HEK293 (cell line): Measurements from ENCODE around the gene P2RY11.
A peak's percentile ranks its signal among the peaks of the same experiment; 100 is the strongest.

Experiments
- KLF1 ChIP-seq: fragments of 450-650 bp; formaldehyde crosslinking; IDR thresholded peaks from 2 replicates; pipeline ENCODE4 v1.5.1; 2016; ENCODE audit warnings: missing biosample characterization, missing genetic modification characterization
- SP3 ChIP-seq: fragments of 450-650 bp; formaldehyde crosslinking; IDR thresholded peaks from 2 replicates; pipeline ENCODE4 v1.5.1; 2016; ENCODE audit warnings: missing biosample characterization, missing genetic modification characterization
- SP7 ChIP-seq: fragments of 450-650 bp; formaldehyde crosslinking; IDR thresholded peaks from 2 replicates; pipeline ENCODE4 v1.5.1; 2016; ENCODE audit warnings: missing biosample characterization, missing genetic modification characterization
- ZBTB20 ChIP-seq: fragments of 450-650 bp; formaldehyde crosslinking; IDR thresholded peaks from 2 replicates; pipeline ENCODE4 v1.5.1; 2016; ENCODE audit warnings: missing biosample characterization, missing genetic modification characterization
- ZNF138 ChIP-seq: fragments of 450-650 bp; formaldehyde crosslinking; IDR thresholded peaks from 2 replicates; pipeline ENCODE4 v1.5.1; 2016; ENCODE audit warnings: missing biosample characterization, missing genetic modification characterization, borderline replicate concordance
- ZNF175 ChIP-seq: fragments of 450-650 bp; formaldehyde crosslinking; IDR thresholded peaks from 2 replicates; pipeline ENCODE4 v1.5.1; 2016; ENCODE audit warnings: missing biosample characterization, missing genetic modification characterization
- ZNF280C ChIP-seq: fragments of 450-650 bp; formaldehyde crosslinking; IDR thresholded peaks from 2 replicates; pipeline ENCODE4 v1.5.1; 2016; ENCODE audit warnings: missing biosample characterization, missing genetic modification characterization
- ZNF391 ChIP-seq: fragments of 450-650 bp; formaldehyde crosslinking; IDR thresholded peaks from 2 replicates; pipeline ENCODE4 v1.5.1; 2016; ENCODE audit warnings: low read depth, missing biosample characterization, missing genetic modification characterization, borderline replicate concordance
- ZNF394 ChIP-seq: fragments of 450-650 bp; formaldehyde crosslinking; IDR thresholded peaks from 2 replicates; pipeline ENCODE4 v1.5.1; 2016; ENCODE audit warnings: missing biosample characterization, missing genetic modification characterization, mild to moderate bottlenecking, moderate library complexity, borderline replicate concordance
- ZNF629 ChIP-seq: fragments of 450-650 bp; formaldehyde crosslinking; IDR thresholded peaks from 2 replicates; pipeline ENCODE4 v1.5.1; 2017; ENCODE audit warnings: missing biosample characterization, missing genetic modification characterization
- ZNF692 ChIP-seq: fragments of 450-650 bp; formaldehyde crosslinking; IDR thresholded peaks from 2 replicates; pipeline ENCODE4 v1.5.1; 2016; ENCODE audit warnings: missing biosample characterization, missing genetic modification characterization
- TF ChIP-seq, protein P1 (sequence below): fragments of 450-650 bp; formaldehyde crosslinking; IDR thresholded peaks from 2 replicates; pipeline ENCODE4 v1.5.1; 2016; ENCODE audit warnings: missing biosample characterization, missing genetic modification characterization
- TF ChIP-seq, protein P2 (sequence below): fragments of 450-650 bp; formaldehyde crosslinking; IDR thresholded peaks from 2 replicates; pipeline ENCODE4 v1.5.1; 2016; ENCODE audit warnings: missing biosample characterization, missing genetic modification characterization
- TF ChIP-seq, protein P3 (sequence below): fragments of 450-650 bp; formaldehyde crosslinking; IDR thresholded peaks from 2 replicates; pipeline ENCODE4 v1.5.1; 2016; ENCODE audit warnings: missing biosample characterization, missing genetic modification characterization

The P2RY11 gene

GRCh38 chr19:10085641-10086590, 25.6 kb upstream of the P2RY11 start, which contains the start of gene SHFL (continued):
- TF ChIP-seq, protein P1, sequence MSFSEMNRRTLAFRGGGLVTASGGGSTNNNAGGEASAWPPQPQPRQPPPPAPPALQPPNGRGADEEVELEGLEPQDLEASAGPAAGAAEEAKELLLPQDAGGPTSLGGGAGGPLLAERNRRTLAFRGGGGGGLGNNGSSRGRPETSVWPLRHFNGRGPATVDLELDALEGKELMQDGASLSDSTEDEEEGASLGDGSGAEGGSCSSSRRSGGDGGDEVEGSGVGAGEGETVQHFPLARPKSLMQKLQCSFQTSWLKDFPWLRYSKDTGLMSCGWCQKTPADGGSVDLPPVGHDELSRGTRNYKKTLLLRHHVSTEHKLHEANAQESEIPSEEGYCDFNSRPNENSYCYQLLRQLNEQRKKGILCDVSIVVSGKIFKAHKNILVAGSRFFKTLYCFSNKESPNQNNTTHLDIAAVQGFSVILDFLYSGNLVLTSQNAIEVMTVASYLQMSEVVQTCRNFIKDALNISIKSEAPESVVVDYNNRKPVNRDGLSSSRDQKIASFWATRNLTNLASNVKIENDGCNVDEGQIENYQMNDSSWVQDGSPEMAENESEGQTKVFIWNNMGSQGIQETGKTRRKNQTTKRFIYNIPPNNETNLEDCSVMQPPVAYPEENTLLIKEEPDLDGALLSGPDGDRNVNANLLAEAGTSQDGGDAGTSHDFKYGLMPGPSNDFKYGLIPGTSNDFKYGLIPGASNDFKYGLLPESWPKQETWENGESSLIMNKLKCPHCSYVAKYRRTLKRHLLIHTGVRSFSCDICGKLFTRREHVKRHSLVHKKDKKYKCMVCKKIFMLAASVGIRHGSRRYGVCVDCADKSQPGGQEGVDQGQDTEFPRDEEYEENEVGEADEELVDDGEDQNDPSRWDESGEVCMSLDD (tag by site-specific recombination) = peak; percentile 63; the same call in 1 of the 2 replicates
- 0 out of 2 replicates have a peak, but pooled peaks have one; percentile 8 for TF ChIP-seq KLF1 (tag by site-specific recombination)
- TF ChIP-seq, protein P2, sequence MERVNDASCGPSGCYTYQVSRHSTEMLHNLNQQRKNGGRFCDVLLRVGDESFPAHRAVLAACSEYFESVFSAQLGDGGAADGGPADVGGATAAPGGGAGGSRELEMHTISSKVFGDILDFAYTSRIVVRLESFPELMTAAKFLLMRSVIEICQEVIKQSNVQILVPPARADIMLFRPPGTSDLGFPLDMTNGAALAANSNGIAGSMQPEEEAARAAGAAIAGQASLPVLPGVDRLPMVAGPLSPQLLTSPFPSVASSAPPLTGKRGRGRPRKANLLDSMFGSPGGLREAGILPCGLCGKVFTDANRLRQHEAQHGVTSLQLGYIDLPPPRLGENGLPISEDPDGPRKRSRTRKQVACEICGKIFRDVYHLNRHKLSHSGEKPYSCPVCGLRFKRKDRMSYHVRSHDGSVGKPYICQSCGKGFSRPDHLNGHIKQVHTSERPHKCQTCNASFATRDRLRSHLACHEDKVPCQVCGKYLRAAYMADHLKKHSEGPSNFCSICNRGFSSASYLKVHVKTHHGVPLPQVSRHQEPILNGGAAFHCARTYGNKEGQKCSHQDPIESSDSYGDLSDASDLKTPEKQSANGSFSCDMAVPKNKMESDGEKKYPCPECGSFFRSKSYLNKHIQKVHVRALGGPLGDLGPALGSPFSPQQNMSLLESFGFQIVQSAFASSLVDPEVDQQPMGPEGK (tag by site-specific recombination) = 0 out of 2 replicates have a peak, but pooled peaks have one; percentile 11
- TF ChIP-seq ZNF175 (tag by site-specific recombination) = no peak
- 0 out of 2 replicates have a peak, but pooled peaks have one; percentile 11 for TF ChIP-seq ZNF629 (tag by site-specific recombination)
- 0 out of 2 replicates have a peak, but pooled peaks have one; percentile 21 for TF ChIP-seq SP7 (tag by site-specific recombination)
- no peak for TF ChIP-seq ZNF138 (tag by site-specific recombination)
- TF ChIP-seq, protein P3, sequence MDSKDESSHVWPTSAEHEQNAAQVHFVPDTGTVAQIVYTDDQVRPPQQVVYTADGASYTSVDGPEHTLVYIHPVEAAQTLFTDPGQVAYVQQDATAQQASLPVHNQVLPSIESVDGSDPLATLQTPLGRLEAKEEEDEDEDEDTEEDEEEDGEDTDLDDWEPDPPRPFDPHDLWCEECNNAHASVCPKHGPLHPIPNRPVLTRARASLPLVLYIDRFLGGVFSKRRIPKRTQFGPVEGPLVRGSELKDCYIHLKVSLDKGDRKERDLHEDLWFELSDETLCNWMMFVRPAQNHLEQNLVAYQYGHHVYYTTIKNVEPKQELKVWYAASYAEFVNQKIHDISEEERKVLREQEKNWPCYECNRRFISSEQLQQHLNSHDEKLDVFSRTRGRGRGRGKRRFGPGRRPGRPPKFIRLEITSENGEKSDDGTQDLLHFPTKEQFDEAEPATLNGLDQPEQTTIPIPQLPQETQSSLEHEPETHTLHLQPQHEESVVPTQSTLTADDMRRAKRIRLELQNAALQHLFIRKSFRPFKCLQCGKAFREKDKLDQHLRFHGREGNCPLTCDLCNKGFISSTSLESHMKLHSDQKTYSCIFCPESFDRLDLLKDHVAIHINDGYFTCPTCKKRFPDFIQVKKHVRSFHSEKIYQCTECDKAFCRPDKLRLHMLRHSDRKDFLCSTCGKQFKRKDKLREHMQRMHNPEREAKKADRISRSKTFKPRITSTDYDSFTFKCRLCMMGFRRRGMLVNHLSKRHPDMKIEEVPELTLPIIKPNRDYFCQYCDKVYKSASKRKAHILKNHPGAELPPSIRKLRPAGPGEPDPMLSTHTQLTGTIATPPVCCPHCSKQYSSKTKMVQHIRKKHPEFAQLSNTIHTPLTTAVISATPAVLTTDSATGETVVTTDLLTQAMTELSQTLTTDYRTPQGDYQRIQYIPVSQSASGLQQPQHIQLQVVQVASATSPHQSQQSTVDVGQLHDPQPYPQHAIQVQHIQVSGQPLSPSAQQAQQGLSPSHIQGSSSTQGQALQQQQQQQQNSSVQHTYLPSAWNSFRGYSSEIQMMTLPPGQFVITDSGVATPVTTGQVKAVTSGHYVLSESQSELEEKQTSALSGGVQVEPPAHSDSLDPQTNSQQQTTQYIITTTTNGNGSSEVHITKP (tag by site-specific recombination) = peak; percentile 48
- TF ChIP-seq SP3 (tag by site-specific recombination) = peak; percentile 22; the same call in 1 of the 2 replicates
- no peak for TF ChIP-seq ZNF280C (tag by site-specific recombination)
- TF ChIP-seq ZBTB20 (tag by site-specific recombination) = peak; percentile 59
- no peak for TF ChIP-seq ZNF394 (tag by site-specific recombination)
- TF ChIP-seq ZNF692 (tag by site-specific recombination) = 0 out of 2 replicates have a peak, but pooled peaks have one; percentile 28
- TF ChIP-seq ZNF391 (tag by site-specific recombination) = 0 out of 2 replicates have a peak, but pooled peaks have one; percentile 30
